Loucy (cell line): ENCODE measurements around the gene LTBP1.

Experiments
- H2AFZ ChIP-seq: fragments of 200-600 bp; sonication (generic); 2 replicates; pipeline ENCODE4 v1.6.0; 2016; ENCODE audit warnings: antibody characterized with exemption, mild to moderate bottlenecking, low read length, moderate library complexity
- H3F3A ChIP-seq: fragments of 200-600 bp; 2 replicates; pipeline ENCODE4 v1.6.0; 2016; ENCODE audit warnings: antibody characterized with exemption, low read depth, mild to moderate bottlenecking
- H3K27me3 ChIP-seq: fragments of 200-600 bp; sonication (generic); 2 replicates; pipeline ENCODE4 v1.6.1; 2014; ENCODE audit warnings: low read length, mild to moderate bottlenecking; ENCODE audit not compliant: insufficient read depth, poor library complexity, severe bottlenecking
- H3K36me3 ChIP-seq: fragments of 200-600 bp; sonication (generic); 2 replicates; pipeline ENCODE4 v1.6.1; 2016; ENCODE audit warnings: low read length; ENCODE audit not compliant: insufficient read depth
- H3K4me1 ChIP-seq: fragments of 200-600 bp; sonication (generic); 2 replicates; pipeline ENCODE4 v1.5.1; 2014; ENCODE audit warnings: low read length, mild to moderate bottlenecking; ENCODE audit not compliant: insufficient read depth, poor library complexity, severe bottlenecking
- H3K4me2 ChIP-seq: fragments of 200-600 bp; sonication (generic); 2 replicates; pipeline ENCODE4 v1.6.0; 2014; ENCODE audit warnings: antibody characterized with exemption, low read length, low read depth, mild to moderate bottlenecking; ENCODE audit not compliant: poor library complexity, severe bottlenecking
- H3K4me3 ChIP-seq: fragments of 200-600 bp; sonication (generic); 2 replicates; pipeline ENCODE4 v1.5.1; 2014; ENCODE audit warnings: low read length, mild to moderate bottlenecking, mixed read lengths; ENCODE audit not compliant: poor library complexity, severe bottlenecking
- H3K79me2 ChIP-seq: fragments of 200-600 bp; sonication (generic); 2 replicates; pipeline ENCODE4 v1.6.1; 2014; ENCODE audit warnings: low read length; ENCODE audit not compliant: insufficient read depth
- H3K9ac ChIP-seq: fragments of 200-600 bp; sonication (generic); 2 replicates; pipeline ENCODE4 v1.6.0; 2014; ENCODE audit warnings: mild to moderate bottlenecking, low read depth, low read length, moderate library complexity; ENCODE audit not compliant: poor library complexity, severe bottlenecking
- H3K9me2 ChIP-seq: fragments of 200-600 bp; sonication (generic); replicated peaks from 2 replicates; pipeline ENCODE4 v1.6.1; 2016; ENCODE audit warnings: low read depth, low read length, mixed read lengths
- H3K9me3 ChIP-seq: fragments of 200-600 bp; sonication (generic); 2 replicates; pipeline ENCODE4 v1.6.1; 2014; ENCODE audit warnings: mild to moderate bottlenecking, antibody characterized with exemption, low read length, low read depth; ENCODE audit not compliant: insufficient read depth
- H4K20me1 ChIP-seq: fragments of 200-600 bp; sonication (generic); 2 replicates; pipeline ENCODE4 v1.6.0; 2014; ENCODE audit warnings: antibody characterized with exemption, low read length, mild to moderate bottlenecking; ENCODE audit not compliant: insufficient read depth, poor library complexity, severe bottlenecking
- EZH2phosphoT487 ChIP-seq: fragments of 200-600 bp; IDR thresholded peaks from 2 replicates; pipeline ENCODE4 v1.6.1; 2018; ENCODE audit warnings: antibody characterized with exemption, mild to moderate bottlenecking, moderate library complexity, borderline replicate concordance
- TF ChIP-seq, protein P1 (sequence below): fragments of 200-600 bp; sonication (generic); conservative IDR thresholded peaks from 2 replicates; pipeline ENCODE4 v1.5.1; 2014; ENCODE audit warnings: mild to moderate bottlenecking, antibody characterized with exemption, low read length

The LTBP1 gene

DNA sequence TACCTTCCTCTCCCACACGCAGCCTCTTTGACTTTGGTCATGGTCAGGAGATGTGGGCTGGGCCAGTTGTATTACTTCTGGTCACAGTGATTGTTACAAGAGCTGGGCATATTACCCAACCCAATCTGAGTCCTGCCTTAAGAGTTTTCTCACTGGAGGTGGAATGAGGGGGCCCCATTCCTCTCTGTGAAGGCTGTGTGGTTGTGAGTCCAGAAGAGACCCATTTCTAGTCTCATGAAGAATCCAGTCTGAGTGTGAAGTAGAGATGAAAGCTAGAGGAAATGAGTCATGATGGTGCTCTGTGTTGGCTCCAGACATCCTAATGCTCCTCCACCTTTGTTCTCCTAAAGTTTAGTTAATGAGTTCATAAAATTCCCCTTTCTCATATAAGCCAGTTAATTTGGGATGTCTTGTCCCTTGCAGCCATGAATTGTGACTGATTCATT, 478.9 kb downstream of the LTBP1 start:
- Histone ChIP-seq H3K4me3 (no peak overlapping the region), H3K9me3 (no peaks in the 10 kb centered on the region), H3F3A (no peaks in the 10 kb centered on the region), H3K27me3 (no peaks in the 10 kb centered on the region), H3K9me2 (no peaks in the 10 kb centered on the region), H3K4me2 (no peak overlapping the region), H3K4me1 (no peaks in the 10 kb centered on the region), H3K36me3 (no peaks in the 10 kb centered on the region), H2AFZ (no peak overlapping the region), H4K20me1 (no peaks in the 10 kb centered on the region), H3K9ac (no peak overlapping the region), H3K79me2 (no peaks in the 10 kb centered on the region)
- TF ChIP-seq, protein P1, sequence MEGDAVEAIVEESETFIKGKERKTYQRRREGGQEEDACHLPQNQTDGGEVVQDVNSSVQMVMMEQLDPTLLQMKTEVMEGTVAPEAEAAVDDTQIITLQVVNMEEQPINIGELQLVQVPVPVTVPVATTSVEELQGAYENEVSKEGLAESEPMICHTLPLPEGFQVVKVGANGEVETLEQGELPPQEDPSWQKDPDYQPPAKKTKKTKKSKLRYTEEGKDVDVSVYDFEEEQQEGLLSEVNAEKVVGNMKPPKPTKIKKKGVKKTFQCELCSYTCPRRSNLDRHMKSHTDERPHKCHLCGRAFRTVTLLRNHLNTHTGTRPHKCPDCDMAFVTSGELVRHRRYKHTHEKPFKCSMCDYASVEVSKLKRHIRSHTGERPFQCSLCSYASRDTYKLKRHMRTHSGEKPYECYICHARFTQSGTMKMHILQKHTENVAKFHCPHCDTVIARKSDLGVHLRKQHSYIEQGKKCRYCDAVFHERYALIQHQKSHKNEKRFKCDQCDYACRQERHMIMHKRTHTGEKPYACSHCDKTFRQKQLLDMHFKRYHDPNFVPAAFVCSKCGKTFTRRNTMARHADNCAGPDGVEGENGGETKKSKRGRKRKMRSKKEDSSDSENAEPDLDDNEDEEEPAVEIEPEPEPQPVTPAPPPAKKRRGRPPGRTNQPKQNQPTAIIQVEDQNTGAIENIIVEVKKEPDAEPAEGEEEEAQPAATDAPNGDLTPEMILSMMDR = no peak
- TF ChIP-seq EZH2phosphoT487 = no peak

DNA sequence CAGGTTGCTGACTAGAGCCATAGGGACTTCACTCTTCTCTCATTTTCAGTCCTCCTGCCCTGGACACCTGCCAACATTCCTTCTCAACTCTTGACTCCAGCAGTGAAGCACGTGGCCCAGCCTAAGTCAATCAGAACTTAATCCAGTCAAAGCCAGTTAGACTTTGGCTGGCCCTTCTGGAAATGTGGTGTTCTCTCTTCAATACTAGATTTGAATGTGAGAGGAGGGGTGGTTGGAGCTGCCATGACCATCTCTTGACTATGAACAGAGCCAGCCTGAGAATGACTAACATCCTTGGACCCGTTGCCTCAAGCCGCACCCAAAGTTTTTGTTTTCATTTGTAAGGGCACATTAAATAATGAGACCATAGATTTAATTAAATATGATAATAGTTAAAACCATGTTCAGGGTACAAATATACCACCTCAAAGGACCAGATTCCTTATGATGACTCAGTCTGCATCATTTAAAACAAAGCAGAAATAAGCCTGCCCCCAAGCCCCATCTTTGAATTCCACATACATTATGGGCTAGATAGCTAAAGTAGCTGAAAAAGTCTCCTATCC, 480.0 kb downstream of the LTBP1 start:
- Histone ChIP-seq H3K27me3 (no peaks in the 10 kb centered on the region), H3K36me3 (no peaks in the 10 kb centered on the region), H3K9me2 (no peaks in the 10 kb centered on the region), H3K4me1 (no peaks in the 10 kb centered on the region), H3K79me2 (no peaks in the 10 kb centered on the region), H3K4me3 (no peak overlapping the region), H3F3A (no peaks in the 10 kb centered on the region), H3K9me3 (no peaks in the 10 kb centered on the region), H4K20me1 (no peaks in the 10 kb centered on the region), H3K4me2 (no peak overlapping the region), H2AFZ (no peak overlapping the region), H3K9ac (no peak overlapping the region)
- TF ChIP-seq, protein P1 = no peak
- TF ChIP-seq EZH2phosphoT487 = no peak

DNA sequence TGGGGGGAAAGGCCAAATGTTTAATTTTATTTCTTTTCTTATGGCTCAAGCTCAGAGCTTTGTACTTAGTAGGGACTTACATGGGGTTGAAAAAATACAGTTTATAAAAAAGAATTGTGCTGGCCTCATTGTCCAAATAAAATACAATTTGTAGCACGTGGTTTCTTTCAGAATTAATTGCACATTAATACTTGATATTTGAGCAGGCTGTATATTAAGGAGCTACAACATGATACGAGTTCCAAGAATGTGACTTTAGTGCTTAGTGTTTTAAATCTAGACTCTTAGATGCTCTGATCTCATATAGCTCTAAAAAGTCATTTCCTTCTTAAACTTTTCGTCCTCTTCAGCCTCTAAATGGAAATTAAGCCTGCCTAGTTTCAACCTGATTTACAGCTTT, 483.3 kb downstream of the LTBP1 start:
- Histone ChIP-seq H3K9me2 (no peaks in the 10 kb centered on the region), H3K4me1 (no peaks in the 10 kb centered on the region), H3K36me3 (no peaks in the 10 kb centered on the region), H4K20me1 (no peaks in the 10 kb centered on the region), H3K4me3 (no peak overlapping the region), H3K4me2 (no peak overlapping the region), H3K79me2 (no peaks in the 10 kb centered on the region), H3F3A (no peaks in the 10 kb centered on the region), H3K9ac (no peak overlapping the region), H3K27me3 (no peaks in the 10 kb centered on the region), H2AFZ (no peak overlapping the region), H3K9me3 (no peaks in the 10 kb centered on the region)
- TF ChIP-seq, protein P1 = no peak
- TF ChIP-seq EZH2phosphoT487 = no peak
